ENCODE results near the gene FUS. TPM values are rescaled to one million over a fixed set of nuclear protein-coding genes. Genes with fewer than 3 reads are reported as not detected.

The FUS gene
- total and polyA plus RNA-seq, 2 of the 13 experiments (the other 11 are each of a cell fraction or from before 2014, with no cell fraction given) = 68.1 to 168 TPM

GRCh38 chr16:31215287-31216162 lies 35.6 kb downstream of the FUS start (continued):
- TF ChIP-seq HINFP (CRISPR knock-in tag; IDR thresholded peaks at IDR 0.05; ENCODE audit: low read depth) (no peak), MTERF4 (CRISPR knock-in tag; IDR thresholded peaks at IDR 0.05) (0 out of 2 replicates have a peak, but pooled peaks have one; percentile 40)

- Histone ChIP-seq H4K20me1 (ENCODE audit: insufficient read depth, low read length) (no peaks in the 10 kb centered on the region), H3K79me2 (ENCODE audit: insufficient read depth, low read length) (no peaks in the 10 kb centered on the region), H3K9ac (ENCODE audit: insufficient read depth, low read depth, low read length) (no peak within 1 kb of the TSS), H3K9me3 (ENCODE audit: low read length) (no peaks in the 10 kb centered on the region), H3K27me3 (ENCODE audit: control insufficient read depth in 1 of 2, insufficient read depth in 2 of 2, low read length in 2 of 2) (peaks cover 22 to 67% of the 10 kb centered on the region in 2 experiments), H3K4me1 (ENCODE audit: insufficient read depth, low read length) (peaks cover 12% of the 10 kb centered on the region), H2AFZ (ENCODE audit: low read length) (no peak within 1 kb of the TSS), H3K4me3 (replicated peaks in 1 of 3; ENCODE audit: insufficient read depth in 1 of 3, low read depth in 2 of 3, low read length in 3 of 3) (peak within 1 kb of the TSS in 1 of 3 experiments; percentile 69; a peak in 1 of 6 replicates), H3K27ac (ENCODE audit: extremely low read length, insufficient read depth, low read length) (no peak within 1 kb of the TSS), H3K4me2 (ENCODE audit: low read depth, low read length) (peak within 1 kb of the TSS; percentile 85; the same call in 1 of the 2 replicates), H3K36me3 (replicated peaks in 1 of 2; ENCODE audit: control insufficient read depth in 1 of 2, insufficient read depth in 2 of 2, low read length in 2 of 2) (no peaks in the 10 kb centered on the region)
- intact Hi-C loops (cut with micrococcal nuclease; ENCODE audit: unreplicated experiment) (no loop called here), in situ Hi-C loops (cut with HindIII; ENCODE audit: extremely low pct_ligation_motif_present, low pct_unique_long_range_greater_than_20kb) (loop anchor here (25.0 kb wide), 2 partner anchors 221 to 646 kb away; partner anchors contain the start of genes COX6A2, ZNF267 and ZNF843)
- 65% methylated on average over 36 of the region's 52 CpGs for WGBS (ENCODE audit: low lambda C conversion rate)
- DNase-seq (ENCODE audit: low spot score) (no peak), FAIRE-seq (no peak), ATAC-seq (no peak)
- TF ChIP-seq ZFY (CRISPR knock-in tag; IDR thresholded peaks at IDR 0.05) = no peak
- no peak for TF ChIP-seq GMEB1 (CRISPR knock-in tag; IDR thresholded peaks at IDR 0.05; ENCODE audit: borderline replicate concordance)
- 0 out of 2 replicates have a peak, but pooled peaks have one; percentile 19 for TF ChIP-seq NRL (CRISPR knock-in tag; IDR thresholded peaks at IDR 0.05; ENCODE audit: borderline replicate concordance)
- TF ChIP-seq SETDB1 (CRISPR knock-in tag; IDR thresholded peaks at IDR 0.05; ENCODE audit: borderline replicate concordance) = no peak
- peak; percentile 31; the same call in 1 of the 2 replicates for TF ChIP-seq GABPB1 (CRISPR knock-in tag; IDR thresholded peaks at IDR 0.05)
- CTCF ChIA-PET (ENCODE audit: low intra/inter-chr PET ratio, low total read pairs) = no interaction called here
- POLR2A ChIA-PET = interaction anchor here (2.3 kb wide), 1 partner anchor 36 kb away, joined by 11 read pairs; the partner anchor contains the start of gene FUS
- BruUV-seq (replicated peaks) = no TSS peak
These were observed 36.6 kb downstream of the FUS start, which contains the start of gene PYDC1 for GRCh38 chr16:31216422-31217135. Gene PYDC1, minus strand, starts transcription at chr16:31217135. Its CDS starts 107 bp downstream, at chr16:31217028.

All from HepG2 (cell line).